GM12891 (cell line): ENCODE results near the gene FMN1.

Experiments
- POLR2A ChIP-seq: IDR thresholded peaks from 2 replicates; pipeline ENCODE4 v1.6.1; 2011; ENCODE audit warnings: low read depth, low read length, control low read depth
- POLR2AphosphoS5 ChIP-seq: IDR thresholded peaks from 2 replicates; pipeline ENCODE4 v1.6.1; 2011; ENCODE audit warnings: low read depth, low read length, control low read depth

DNA sequence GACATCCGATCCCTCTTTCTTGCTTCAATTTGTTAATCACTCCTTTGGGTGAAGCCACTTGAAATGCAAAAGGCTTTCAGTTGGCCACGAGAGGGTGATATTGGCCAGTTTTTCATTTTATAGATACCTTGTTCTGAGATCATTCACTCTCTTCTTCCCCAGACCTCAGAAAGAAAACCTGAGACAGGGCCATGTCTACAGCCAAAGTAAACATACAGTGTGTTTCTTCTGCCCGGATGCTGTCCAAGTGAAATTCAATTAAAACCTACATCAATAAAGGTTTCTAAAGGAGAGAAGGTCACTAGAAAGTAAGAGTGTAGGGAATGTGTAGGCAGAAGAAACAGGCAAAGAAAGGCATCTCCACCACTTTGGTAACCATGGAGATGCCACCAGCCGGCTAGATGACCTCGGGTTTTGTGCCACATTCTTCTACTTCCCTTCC lies 39.5 kb upstream of the FMN1 start:
- TF ChIP-seq POLR2AphosphoS5 (no peak), POLR2A (no peak)
